Activated T-cell treated with anti-CD3 and anti-CD28 coated beads for 48 hours (primary cell): ENCODE measurements around the gene COL5A3.
"Not testable (repeated sequence)": the region's sequence is repeated elsewhere in the genome, so short reads cannot be mapped to it uniquely, and the experiment has no call there.

Experiments
- DNase-seq: peaks from one replicate; pipeline ENCODE4 v3.0.0-alpha.2; 2020; ENCODE audit warnings: low read depth

The COL5A3 gene

DNA sequence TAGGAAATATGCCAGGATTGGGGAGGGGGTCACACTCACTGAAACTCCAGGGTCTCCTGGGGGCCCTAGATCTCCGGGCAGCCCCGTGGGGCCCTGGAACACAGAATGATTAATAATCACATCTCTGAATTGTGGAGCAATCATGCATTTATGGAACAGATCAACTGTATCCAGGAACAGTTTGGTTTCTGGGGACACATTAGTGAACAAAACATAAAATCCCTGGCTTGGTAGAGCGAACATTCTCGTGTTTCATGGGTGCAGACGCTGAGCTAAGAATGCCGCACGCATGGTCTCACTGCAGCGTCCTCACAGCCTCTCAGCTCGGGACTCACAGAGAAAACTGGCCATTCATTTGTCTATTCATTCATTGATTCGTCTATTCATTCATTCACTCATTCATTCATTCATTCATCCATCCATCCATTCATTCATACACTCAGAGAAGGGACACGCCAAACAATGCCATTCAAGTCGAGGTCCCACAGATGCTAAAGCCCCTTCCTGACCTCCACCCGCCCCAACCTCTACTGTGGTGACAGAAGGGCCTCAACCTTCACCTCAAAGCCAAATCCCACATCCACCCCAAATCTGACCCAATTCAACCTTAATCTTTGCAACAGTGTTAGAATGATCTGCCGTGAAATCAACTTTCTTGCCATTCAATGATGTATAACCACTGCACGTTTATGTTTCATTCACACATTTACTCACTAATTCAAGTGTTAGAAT lies 39.0 kb downstream of the COL5A3 start:
- no peak for DNase-seq

DNA sequence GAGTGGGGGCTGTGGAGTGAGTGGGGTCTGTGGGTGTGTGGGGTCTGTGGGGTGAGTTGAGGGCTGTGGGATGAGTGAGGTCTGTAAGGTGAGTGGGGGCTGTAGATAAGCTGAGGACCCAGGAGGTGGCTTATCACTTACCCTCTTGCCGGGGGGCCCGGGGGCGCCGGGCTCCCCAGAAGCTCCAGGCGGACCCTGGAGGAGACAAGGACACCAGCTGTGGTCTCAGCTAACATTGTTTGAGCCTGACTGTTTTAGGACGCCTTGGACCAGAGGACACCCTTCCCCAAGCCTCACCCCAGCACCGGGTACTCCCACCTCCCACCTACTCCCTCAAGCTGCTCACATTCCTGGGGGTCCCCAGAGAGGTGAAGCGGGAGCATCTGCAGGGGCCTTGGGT lies 39.8 kb downstream of the COL5A3 start:
- DNase-seq: no peak

DNA sequence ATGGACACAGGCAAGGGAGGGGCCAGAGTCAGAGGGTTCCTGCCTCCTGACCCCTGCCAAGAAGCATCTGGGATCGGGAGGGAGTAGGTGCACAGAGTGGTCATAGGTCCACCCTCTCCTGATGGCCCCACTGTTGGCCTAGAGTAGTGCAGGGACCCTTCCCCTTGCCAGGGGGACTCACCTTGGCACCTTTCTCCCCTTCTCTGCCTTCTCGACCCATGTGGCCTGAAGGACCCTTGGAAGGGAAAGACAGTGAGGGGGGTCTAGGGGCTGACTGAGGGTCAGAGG lies 40.7 kb downstream of the COL5A3 start:
- no peak for DNase-seq

- no peak for DNase-seq
These were observed 41.2 kb downstream of the COL5A3 start for GRCh38 chr19:9968820-9969687.

DNA sequence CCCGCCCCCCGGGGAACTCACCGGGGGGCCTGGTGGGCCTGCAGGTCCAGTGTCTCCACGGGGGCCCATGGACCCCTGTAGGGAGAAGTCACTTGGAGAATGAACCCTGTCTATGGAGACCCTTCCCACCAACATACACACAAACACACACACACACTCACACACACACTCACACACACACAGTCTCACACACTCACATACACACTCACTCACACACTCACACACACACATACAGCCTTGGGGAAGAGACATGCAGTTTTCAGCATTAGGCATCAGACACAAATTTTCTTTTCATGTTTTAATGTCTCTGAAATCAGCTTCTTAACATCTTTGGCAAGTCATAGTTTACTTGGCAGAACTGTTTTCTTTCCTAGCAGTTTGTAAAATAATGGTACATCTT lies 43.0 kb downstream of the COL5A3 start:
- DNase-seq: no peak

DNA sequence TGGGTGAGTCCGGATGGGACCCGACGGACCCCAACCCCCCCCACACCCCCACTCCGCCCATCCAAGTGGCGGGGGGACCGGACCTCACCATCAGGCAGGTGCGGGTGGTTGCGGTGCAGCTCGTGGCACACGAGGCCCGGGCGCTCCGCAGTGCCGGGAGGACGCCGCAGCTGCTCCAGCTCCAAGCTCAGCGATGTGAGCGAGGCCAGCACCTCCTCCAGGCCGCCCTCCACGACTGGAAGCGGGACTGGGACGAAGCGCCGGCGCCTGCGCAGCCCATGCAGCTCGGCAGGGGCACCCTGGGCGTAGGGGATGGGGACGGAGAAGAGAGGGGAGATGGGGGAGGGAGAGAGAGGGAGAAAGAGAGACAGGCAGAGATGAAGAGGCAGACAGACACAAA lies 43.9 kb downstream of the COL5A3 start:
- no peak for DNase-seq

GRCh38 chr19:9966024-9966423 lies 44.3 kb downstream of the COL5A3 start:
- DNase-seq: no peak

DNA sequence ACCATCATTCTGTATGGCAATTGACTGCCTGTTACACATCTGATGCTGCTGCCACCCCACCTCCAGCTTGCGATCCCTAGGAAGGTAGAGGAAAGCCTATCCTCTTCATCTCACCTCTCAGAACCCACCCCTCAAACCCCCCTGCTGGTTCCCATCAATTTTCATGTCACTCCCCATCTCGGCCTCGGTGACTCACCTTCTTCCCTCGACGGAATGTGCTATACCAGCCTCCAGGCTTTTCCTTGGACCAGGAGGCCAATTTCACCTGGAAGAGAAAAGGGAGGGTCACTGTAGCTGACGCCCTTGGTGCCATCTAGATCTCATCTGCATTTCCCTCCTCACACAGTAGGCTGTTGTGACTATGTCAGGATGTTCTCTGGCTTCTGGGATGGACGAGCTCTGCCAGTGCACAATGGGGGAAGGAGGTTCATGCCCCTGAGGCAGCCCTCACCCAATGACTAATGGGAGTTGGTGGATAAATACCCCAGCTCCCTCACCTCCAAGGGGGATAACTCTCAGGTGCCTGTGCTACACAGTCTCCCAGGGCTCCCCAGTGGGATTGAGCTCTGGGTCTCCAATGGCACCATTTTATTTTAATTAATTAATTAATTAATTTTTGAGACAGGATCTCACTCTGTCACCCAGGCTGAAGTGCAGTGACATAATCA lies 47.5 kb downstream of the COL5A3 start:
- no peak for DNase-seq

DNA sequence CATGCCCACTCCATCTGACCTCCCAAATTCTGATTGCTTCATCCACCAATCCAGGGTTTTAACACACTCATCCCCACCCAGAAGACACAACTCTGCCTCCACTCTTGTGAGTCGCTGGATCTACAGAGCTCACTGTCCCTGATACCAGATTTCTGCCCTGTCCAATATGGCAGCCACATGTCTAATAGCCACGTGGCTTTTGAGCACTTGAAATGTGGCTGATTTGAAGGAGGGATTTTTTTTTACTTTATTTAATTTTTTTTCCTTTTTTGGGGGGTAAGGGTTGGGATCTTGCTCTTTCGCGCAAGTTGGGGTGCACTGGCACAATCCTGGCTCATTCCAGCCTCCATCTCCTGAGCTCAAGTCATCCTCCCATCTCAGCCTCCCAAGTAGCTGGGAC lies 49.2 kb downstream of the COL5A3 start:
- DNase-seq: no peak

DNA sequence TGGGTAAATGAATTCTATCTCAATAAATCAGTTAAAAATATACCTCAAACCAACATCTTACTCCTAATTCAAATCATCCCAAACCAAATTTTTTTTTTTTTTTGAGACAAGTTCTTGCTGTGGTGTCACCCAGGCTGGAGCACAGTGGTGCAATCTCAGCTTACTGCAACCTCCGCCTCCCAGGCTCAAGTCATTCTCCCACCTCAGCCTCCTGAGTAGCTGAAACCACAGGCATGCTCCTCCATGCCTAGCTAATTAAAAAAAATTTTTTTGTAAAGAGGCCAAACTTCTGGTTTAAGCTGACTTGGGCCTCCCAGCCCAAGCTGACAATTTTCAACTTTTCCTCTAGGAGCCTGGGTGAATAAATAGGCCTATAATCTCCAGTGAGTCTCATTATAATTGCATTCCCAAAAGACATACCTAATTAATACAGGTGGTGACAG lies 51.9 kb downstream of the COL5A3 start:
- DNase-seq: no peak

GRCh38 chr19:9956956-9957355 lies 53.3 kb downstream of the COL5A3 start:
- DNase-seq: no peak

DNA sequence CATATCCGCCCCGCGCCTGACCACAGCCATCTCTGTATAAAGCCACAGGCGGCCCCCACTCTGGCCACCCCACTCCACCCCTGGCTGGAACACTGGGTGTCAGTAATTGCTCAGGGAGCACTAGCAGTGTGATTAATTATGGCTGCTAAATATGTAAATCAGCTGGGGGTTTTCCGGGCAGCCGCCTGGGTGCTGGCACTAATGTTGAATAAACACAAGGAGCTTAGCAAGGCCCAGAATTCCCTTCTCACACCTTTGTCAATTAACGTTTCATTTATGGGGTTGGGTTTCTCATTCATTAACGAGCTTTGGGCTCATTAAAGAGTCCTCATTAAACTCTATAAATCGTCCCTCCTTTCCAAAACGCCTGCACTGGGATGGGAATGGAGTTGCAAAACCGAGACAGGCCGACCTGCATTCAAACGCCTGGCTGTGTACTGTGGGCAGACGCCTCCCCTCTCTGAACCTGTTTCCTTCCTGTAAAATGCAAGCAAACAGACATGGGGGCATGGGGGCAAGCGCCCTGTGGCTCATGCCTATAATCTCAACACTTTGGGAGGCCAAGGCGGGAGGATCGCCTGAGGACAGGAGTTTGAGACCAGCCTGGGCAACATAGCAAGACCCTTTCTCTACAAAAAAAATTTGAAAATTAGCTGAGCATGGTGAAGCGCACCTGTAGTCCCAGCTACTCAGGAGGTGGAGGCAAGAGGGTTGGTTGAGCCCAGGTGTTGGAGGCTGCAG lies 56.3 kb downstream of the COL5A3 start:
- DNase-seq: no peak

GRCh38 chr19:9952276-9952675 lies 58.0 kb downstream of the COL5A3 start:
- no peak for DNase-seq

- DNase-seq: no peak
These were observed 62.9 kb downstream of the COL5A3 start for GRCh38 chr19:9947441-9947840.

GRCh38 chr19:9946528-9947125 lies 63.7 kb downstream of the COL5A3 start:
- DNase-seq: not testable (repeated sequence)

DNA sequence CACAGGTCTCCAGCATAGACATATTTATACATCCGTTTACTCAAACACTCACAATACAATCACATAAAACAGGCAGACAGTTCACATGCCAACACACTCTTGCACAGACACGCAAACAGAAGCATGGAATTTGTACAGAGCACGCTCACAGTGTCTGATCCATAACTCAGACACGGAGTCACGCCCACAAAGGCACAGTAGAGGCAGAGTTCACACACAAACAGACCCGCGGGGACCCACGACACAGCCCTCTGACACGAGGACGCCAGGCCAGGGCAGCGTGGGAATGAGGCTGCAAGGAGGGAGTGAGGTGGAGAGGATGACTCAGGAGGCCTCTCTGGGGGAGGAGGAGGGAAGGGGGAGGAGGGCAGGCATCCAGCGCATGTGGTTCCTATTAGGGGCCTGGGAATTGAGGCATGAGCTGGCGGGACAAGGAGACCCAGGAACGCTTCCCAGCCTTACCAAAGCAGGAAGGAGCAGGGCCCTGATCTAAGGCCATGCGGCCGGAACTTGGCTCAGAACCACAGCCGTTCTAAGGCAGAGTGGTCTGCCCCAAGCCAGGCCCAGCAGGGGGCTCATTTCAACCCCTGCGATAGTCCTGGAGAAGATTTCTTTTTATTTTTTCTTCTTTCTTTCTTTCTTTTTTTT lies 64.9 kb downstream of the COL5A3 start:
- no peak for DNase-seq

DNA sequence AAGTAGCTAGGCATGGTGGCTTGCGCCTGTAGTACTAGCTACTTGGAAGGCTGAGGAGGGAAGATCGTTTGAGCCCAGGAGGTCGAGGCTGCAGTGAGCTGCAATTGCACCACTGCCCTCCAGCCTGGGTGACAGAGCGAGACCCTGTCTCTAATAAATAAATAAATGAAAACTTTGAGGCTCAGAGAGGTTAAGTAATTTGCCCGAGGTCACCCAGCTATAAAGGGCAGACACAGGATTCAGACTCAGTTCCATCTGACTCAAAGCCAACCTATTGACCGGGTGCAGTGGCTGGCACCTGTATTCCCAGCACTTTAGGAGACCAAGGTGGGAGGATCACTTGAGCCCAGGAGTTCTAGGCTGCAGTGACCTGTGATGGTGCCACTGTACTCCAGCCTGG lies 66.6 kb downstream of the COL5A3 start:
- DNase-seq: no peak

- DNase-seq: no peak
These were observed 68.6 kb downstream of the COL5A3 start for GRCh38 chr19:9941671-9942070.

- DNase-seq: no peak
These were observed 69.1 kb downstream of the COL5A3 start for GRCh38 chr19:9941231-9941630.

DNA sequence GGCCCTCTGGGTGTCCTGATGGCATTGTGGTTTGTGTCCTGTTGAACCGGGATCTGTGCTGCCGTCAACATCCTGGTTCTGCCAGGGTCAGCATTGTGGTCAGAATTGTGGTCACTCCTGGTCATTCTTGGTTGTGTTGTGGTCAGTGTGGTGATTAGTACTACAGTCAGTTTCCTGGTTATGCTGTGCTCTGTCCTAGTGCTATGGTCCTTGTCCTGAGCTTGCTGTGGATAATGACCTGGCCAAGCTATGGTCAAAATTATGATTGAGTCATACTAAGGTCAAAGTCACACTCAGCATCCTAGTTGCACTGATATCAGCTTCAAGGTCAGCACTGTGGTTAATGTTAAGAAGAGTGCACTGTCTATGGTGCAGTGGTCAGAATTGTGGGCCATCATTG lies 69.5 kb downstream of the COL5A3 start:
- DNase-seq: no peak

- no peak for DNase-seq
These were observed 70.9 kb downstream of the COL5A3 start for GRCh38 chr19:9939301-9939913.
